GM15510 (cell line): ENCODE results near the gene PPM1E.

ENCODE experiments used
- POLR2A ChIP-seq: IDR thresholded peaks from 3 replicates; pipeline ENCODE4 v1.6.1; 2011; ENCODE audit warnings: borderline replicate concordance; ENCODE audit not compliant: insufficient read length; ENCODE audit errors: extremely low read depth

PPM1E gene

DNA sequence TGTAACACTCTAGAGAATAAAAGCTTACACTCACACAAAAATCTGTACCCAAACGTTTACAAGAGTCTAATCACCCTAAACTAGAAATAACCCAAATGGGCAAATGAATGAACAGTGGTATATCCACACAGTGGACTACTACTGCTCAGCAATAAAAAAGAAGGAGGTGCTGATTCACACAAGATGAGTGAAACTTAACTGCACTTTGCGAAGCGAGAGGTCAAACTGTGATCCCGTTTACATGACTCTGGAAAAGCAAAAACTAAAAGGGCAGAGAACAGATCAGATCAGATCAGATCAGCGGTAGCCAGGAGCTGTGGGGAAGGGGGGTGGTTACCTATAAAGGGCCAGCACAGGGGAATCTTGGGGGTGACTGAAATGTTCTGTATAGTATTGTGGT is 237.7 kb downstream of the PPM1E start:
- no peak for TF ChIP-seq POLR2A

DNA sequence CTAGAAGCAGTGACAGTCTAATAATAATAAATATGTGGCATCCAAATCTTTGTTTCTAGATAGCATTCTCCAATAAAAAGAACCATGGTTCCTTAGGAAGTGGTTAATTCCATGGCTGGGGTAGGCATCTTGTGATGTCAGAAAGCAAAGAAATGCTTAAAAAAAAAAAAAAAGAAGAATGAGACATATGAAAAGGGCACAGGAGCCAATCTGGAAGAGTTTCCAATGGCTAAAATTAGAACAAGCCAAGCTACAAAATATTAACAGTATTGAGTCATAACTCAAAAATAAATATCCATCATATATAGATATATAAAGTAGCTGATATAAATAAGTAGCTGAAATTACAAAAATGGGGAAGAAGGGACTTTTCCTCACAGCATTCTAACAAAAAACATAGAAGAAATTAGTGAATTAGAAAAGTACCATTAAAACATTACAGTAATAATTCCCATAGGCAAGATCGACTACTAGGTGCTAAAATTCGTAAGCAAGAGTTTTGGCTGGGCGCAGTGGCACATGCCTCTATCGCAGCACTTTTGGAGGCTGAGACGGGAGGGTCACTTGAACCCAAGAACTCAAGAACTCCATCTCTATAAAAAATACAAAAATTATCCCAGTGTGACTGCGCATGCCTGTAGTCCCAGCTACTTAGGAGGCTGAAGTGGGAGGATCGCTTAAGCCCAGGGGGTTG is 239.7 kb downstream of the PPM1E start:
- no peak for TF ChIP-seq POLR2A

DNA sequence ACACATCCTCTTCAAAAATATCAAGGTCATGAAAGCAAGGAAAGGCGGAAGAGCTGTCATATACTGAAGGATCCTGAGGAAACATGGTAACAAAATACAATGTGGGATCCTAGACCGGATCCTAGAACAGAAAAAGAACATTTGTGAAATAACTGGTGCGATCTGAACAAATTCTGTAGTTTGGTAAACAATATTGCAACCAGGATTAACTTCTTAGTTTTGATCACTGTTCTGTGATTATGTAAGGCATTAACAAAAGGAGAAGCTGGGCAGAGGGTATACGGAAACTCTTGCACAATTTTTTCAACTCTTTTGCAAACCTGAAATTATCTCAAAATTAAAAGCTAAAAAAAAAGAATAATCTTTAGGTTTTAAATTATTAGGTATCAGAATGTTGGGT is 241.3 kb downstream of the PPM1E start:
- no peak for TF ChIP-seq POLR2A

DNA sequence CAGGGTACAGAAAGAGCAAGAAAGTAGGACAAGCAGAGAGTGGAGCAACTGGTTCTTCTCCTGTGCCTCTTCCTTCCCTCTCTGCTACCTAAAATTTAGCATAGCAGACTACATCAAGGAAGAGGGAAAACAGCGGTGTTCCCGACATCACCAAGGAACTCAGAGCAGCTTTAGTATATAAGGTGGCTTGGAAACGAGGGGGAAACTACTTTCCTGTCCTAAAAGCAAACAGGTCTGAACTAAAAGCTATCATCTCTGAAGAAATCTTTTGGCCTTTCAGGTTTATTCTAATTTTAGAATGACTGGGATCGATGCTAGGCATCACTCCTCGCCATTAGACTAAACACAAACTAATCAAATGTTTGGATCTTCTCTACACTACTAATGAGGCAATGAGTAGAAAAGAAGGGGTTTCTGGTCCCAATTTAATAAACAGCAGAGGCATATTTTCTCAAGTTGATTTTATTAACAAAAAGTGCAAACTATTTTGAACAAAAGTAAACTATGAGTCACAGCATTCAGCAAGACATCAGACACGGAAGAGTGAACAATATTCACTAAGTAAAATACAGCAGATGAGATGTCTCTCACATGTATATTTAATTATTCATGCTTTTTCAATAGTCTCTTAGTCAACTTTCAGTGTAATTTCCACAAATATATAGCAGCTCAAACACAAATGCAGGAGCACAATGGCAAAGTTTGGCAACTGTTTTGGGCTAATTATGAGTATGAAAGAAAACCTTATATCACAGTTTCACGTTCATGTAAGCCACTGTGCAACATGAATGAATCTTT is 242.3 kb downstream of the PPM1E start:
- no peak for TF ChIP-seq POLR2A

DNA sequence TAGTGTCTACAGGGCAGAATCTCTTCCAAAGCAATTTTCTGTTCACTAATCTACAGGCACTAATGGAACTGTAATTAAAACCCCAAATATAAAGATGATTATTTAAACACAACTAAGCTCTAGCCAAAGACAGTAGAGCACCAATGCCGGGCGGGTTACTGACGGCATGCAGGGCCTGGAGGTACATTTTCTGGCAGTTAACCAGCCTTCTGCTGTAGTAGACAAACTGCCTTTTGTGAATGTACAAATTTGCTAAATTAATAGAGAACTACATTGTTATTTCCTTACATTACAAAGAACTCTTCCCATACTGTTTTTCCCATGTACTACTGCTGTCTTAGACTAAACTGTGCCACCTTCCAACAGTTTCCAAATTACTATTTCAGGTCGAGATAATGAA is 243.2 kb downstream of the PPM1E start:
- no peak for TF ChIP-seq POLR2A

DNA sequence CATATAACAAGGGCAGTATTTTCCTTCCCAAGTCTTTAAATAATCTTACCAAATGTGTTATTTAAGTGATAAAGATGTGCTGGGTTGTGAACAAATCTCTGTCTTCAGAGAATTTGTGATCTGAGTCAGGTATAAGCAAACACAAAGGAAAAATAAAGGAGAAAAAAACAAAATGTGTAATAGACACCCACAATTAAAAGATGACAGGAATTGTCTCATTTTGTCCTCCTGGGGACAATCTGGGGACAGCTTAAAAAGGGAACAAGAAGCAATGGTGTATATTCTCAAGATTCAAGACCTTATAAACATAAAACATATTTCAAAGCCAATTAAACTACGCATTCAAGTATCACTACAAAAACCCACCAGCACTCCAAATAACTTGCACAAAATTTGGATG is 243.8 kb downstream of the PPM1E start:
- TF ChIP-seq POLR2A, result no peak

DNA sequence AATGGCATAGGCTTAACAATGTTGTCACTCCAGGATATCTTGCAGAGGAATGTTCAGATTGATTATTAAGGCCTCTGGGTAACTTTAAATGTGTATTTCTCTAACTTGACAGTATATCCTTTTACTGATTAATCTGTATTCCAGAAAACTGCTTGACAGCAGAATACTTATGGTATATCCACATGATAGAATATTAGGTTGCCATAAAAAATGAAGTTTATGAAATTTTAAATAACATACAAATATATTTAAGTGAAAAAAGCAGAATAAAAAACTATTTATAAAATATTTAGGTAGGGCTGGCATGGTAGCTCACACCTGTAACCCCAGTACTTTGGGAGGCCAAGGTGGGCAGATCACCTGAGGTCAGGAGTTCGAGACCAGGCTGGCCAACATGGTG is 244.4 kb downstream of the PPM1E start:
- TF ChIP-seq POLR2A, result no peak

DNA sequence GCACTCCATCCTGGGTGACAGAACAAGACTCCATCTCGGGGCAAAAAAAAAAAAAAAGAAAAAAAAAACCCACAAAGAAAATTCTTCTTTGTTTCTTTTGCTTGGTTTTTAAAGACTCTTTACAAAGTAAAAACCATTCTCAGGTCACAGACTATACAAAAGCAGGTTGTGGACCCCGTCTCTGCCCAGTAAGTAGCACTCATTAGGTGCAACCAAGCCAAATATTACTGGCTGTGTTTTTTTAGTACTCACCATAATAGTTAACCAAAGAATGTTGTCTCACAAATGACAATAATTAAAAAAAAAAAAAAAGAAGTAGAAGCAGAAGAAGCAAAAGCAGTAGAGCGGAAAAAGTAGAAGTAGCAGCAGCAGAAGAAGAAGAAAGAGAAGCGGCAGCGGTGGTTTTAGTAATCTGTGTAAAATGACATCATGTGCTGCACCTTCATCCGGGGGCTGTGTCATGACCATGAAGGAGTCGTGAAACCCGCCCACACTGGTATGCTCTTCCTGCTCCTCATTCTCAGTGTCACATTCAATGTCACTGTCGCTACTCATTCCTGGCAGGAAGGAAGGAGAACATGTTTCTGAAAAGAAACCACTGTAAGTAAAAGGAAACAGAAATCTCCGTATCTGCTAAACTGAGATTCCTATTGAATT is 245.6 kb downstream of the PPM1E start:
- TF ChIP-seq POLR2A, result peak; percentile 26

DNA sequence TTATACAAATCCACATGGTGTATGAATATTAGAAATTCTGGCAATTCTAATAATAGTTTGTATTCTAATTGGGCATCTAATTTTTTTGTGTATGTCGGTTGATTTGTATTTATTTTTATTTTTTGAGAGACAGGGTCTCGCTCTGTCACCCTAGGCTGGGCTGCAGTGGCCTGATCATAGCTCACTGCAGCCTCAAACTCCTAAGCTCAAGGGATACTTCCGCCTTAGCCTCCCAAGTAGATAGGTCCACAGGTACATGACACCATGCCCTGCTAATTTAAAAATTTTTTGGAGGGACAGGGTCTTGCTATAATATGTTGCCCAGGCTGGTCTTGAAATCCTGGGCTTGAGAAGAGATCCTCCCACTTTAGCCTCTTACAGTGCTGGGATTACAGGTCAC is 246.5 kb downstream of the PPM1E start:
- TF ChIP-seq POLR2A, result no peak

DNA sequence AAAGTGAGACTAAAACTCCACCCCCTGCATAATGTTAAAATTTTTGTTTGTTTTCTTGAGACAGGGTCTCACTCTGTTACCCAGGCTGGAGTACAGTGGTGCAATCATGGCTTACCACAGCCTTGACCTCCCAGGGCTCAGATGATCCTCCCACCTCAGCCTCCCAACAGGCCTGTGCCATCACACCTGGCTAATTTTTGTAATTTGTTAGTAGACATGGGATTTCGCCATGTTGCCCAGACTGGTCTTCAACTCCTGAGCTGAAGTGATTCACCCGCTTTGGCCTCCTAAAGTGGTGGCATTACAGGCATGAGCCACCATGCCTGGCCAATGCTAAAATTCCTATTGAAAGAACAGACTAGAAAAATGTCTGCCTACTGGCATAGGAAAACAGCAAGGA is 247.2 kb downstream of the PPM1E start:
- no peak for TF ChIP-seq POLR2A

DNA sequence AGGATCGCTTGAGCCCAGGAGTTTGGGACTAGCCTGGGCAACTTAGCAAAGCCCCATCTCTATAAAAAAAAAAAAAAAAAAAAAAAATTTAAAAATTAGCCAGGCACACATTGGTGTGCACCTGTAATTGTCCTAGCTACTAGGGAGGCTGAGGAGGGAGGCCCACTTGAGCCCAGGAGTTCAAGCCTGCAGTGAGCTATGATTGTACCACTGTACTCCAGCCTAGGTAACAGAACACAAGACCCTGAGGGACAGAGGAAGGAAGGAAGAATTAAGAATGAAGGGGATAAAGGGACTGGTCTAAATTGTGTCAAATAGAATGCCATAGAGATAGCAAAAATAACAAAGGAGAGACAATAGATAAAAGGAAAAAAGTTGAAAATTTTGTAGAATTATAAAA is 248.2 kb downstream of the PPM1E start:
- no peak for TF ChIP-seq POLR2A

DNA sequence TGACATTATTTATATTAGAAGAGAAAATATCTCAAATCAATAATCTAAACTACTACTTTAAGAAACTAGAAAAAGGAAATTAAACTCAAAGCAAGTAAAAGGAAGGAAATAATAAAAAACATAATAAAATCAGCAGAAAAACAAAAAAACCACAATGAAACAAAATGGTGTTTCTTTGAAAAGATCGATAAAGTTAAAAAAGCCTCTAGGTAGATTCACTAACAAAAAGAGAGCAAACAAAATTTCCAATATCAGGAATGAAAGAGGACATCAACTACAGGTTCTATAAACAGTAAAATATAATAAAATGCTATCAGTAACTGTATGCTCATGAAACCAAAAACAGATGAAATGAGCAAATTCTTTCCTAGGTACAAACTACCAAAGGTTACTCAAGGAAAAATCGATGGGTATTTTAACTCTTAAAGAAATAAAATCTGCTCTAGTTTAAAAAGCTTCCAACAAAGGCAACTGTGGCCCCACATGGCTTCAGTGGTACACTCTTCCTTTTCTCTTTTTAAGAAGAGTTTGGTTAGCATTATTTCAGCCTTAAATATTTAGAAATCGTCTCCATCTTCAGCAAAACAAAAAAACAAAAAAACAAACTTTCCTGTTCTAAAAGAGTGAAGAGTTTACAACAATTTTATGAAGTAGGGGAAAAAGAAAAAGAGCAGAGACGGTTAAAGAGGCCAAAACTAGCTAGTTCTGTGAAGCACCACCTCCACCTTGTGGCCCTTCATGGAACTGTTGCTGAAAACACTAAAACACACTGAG is 248.9 kb downstream of the PPM1E start:
- no peak for TF ChIP-seq POLR2A

DNA sequence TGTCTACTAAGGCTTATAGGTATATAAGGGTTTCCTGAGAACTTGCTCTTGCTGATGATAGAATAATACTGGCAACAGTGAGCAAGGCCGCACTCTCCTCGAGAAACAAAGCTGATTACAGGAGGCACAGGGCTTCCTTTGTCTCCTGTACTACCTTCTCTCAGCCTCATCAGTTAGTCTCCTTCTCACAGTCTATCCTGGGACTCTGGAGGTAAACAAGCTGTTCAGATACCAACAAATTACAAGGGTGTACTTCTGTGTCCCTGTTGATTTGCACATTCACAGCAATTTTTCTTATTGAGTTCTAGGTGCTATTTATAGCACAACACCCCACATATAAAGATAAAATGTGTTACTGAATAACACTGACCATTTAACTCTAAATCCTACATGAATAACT is 252.3 kb downstream of the PPM1E start:
- no peak for TF ChIP-seq POLR2A

DNA sequence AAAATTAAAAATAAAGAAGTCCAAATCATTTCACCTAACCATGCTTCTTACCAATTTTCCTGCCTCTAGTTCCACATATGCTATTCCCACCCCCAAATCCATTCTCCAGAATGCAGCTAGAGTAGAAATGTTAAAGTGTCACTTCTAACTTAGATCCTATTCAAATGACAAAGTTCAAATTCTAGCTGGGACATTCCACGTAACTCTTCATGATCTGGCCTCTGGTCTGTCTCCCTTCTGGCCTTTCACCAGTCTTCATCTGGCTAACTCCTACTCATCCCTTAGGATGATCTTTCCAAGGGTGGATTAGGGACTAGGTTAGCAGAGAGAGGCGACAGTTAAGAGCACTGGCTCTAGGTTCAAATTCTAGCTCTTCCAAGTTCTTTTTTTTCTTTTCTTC is 253.1 kb downstream of the PPM1E start:
- TF ChIP-seq POLR2A, result no peak

DNA sequence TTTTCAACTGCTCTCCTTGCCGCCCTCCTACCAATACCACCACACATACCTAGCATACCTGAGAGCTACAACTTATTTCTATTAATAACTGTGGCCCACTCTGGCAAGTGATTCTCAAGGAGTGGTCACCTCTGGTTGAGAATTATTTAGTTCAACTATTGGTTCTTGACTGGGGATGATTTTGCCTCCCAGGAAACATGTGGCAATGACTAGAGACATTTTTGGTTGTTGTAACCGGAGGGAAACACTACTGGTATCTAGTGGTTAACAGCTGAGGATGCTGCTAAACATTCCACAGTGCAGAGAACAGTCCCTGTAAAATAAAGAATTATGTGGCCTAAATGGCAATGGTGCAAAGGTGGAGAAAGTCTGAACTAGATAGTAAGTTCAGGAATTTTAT is 254.4 kb downstream of the PPM1E start:
- no peak for TF ChIP-seq POLR2A
